Measurements from ENCODE around the gene KIAA0040. TPM values are rescaled to one million over a fixed set of nuclear protein-coding genes. Genes with fewer than 3 reads are reported as not detected.

The KIAA0040 gene
- total RNA-seq, 2 experiments from 2014 or later = 32.9 to 34.5 TPM

DNA sequence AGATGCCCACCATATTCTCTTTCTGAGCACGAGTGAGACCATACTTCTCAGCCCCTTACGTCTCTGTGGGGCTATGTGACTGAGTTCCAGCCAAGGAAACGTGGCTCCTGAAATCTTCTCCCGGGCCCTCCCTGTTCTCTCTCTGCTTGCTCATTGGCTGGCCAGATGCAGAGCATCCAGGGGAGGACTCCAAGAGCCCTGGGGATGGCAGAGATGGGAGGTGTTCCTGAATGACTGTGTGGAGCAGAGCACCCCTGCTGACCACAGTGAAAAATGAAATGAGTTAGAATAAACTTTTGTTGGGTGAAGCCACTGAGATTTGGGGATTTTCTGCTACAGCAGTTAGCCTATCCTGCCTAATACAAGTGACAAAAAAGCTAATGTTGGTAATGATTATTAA lies 23.8 kb downstream of the KIAA0040 start:
- H3K4me1 Mint-ChIP-seq (ENCODE audit: low read depth) = peaks cover 43% of the 10 kb centered on the region
- POLR2A ChIA-PET = no interaction called here
- no peaks in the 10 kb centered on the region for H3K9me3 Mint-ChIP-seq
- no peaks in the 10 kb centered on the region for H3K27me3 Mint-ChIP-seq
- H3K4me3 Mint-ChIP-seq = no peak overlapping the region
- CTCF ChIA-PET = interaction anchor here (1.1 to 2.0 kb wide), 7 partner anchors 14 to 150 kb away, joined by 3 to 7 read pairs (median 6); no protein-coding TSS in a partner anchor
- no peak for DNase-seq
- peaks cover 26% of the 10 kb centered on the region for H3K36me3 Mint-ChIP-seq
- intact Hi-C loops (cut with micrococcal nuclease) = loop anchor here (1.0 kb wide), 1 partner anchor 21 kb away; no protein-coding TSS in a partner anchor
- peak overlapping the region; percentile 21 for H3K27ac Mint-ChIP-seq

DNA sequence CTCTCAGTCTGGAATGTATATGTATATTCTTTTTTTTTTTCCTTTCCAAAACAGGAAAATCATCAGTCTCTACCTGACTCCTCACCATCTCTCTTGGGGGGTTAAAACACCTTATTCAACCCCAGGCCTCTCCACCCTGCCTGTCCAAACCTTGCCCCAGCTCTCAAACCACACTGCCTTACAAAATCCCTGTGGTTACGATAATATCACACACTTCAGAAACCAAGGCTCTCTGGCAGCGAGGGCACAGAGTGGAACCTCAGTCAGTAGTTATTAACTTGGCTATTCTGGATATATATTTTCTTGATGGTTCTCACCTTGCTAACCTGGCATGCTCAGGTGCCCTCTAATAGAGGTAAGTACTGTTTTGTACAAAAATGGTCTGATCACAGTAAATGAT lies 24.7 kb downstream of the KIAA0040 start:
- H3K27me3 Mint-ChIP-seq = no peaks in the 10 kb centered on the region
- CTCF ChIA-PET = interaction anchor here (0.6 to 1.8 kb wide), 2 partner anchors 16 to 128 kb away, joined by 3 to 6 read pairs; no protein-coding TSS in a partner anchor
- peaks cover 25% of the 10 kb centered on the region for H3K36me3 Mint-ChIP-seq
- peaks cover 39% of the 10 kb centered on the region for H3K4me1 Mint-ChIP-seq (ENCODE audit: low read depth)
- intact Hi-C loops (cut with micrococcal nuclease) = no loop called here
- no peaks in the 10 kb centered on the region for H3K9me3 Mint-ChIP-seq
- no peak for DNase-seq
- H3K4me3 Mint-ChIP-seq = no peak overlapping the region
- POLR2A ChIA-PET = no interaction called here
- H3K27ac Mint-ChIP-seq = no peak overlapping the region

DNA sequence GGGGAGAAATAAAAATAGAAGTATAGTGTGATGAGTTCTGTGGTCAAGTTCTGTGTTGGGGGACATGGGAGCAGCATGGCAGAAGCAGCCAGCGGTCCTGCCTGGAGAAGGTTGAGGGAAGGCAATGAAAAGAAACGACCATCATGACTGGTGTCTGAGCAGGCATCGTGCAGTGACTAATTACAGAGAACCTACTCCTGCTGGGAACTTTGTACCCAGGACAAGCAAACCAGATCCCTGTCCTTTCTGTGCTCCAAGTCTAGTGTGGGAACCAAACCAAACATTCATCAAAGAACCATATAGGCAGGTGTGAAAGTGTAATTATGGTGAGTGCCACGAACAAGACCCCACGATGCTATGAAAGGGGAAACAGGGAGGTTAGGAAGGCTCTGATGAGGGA lies 25.8 kb downstream of the KIAA0040 start:
- Mint-ChIP-seq H3K9me3 (no peaks in the 10 kb centered on the region), H3K36me3 (peaks cover 22% of the 10 kb centered on the region), H3K4me3 (no peak overlapping the region), H3K27ac (no peak overlapping the region), H3K4me1 (ENCODE audit: low read depth) (peaks cover 34% of the 10 kb centered on the region), H3K27me3 (no peaks in the 10 kb centered on the region)
- POLR2A ChIA-PET = no interaction called here
- CTCF ChIA-PET = interaction anchor here (1.8 to 3.4 kb wide), 3 partner anchors 12 to 151 kb away, joined by 5 to 19 read pairs (median 6); no protein-coding TSS in a partner anchor
- DNase-seq = no peak
- intact Hi-C loops (cut with micrococcal nuclease) = no loop called here

DNA sequence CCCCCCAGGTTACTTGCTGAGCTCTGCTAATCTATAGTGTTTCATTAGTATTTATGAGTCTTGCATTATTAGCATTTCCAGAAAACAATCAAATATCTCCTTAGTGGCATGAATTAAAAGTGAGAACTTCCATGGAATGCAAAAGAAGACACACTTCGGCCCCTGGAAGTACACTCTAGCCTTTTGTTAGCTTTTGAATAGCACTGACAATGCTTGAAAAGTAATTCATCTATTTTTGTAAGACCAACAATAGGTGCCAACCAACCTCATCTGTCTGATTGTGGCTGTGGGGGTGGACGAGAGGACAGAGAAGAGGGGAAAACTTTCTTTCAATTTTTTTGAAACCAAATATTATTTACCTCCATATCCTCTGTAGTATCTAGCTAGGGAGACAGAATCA lies 27.8 kb downstream of the KIAA0040 start:
- no peak overlapping the region for H3K27ac Mint-ChIP-seq
- no peak for DNase-seq
- no peaks in the 10 kb centered on the region for H3K9me3 Mint-ChIP-seq
- peaks cover 32% of the 10 kb centered on the region for H3K36me3 Mint-ChIP-seq
- no peaks in the 10 kb centered on the region for H3K27me3 Mint-ChIP-seq
- POLR2A ChIA-PET = interaction anchor here (1.2 kb wide), 1 partner anchor 9 kb away, joined by 5 read pairs; no protein-coding TSS in a partner anchor
- peaks cover 14% of the 10 kb centered on the region for H3K4me1 Mint-ChIP-seq (ENCODE audit: low read depth)
- intact Hi-C loops (cut with micrococcal nuclease) = no loop called here
- CTCF ChIA-PET = interaction anchor here (0.9 to 3.4 kb wide), 7 partner anchors 10 to 156 kb away, joined by 3 to 19 read pairs (median 7); no protein-coding TSS in a partner anchor
- no peak overlapping the region for H3K4me3 Mint-ChIP-seq

DNA sequence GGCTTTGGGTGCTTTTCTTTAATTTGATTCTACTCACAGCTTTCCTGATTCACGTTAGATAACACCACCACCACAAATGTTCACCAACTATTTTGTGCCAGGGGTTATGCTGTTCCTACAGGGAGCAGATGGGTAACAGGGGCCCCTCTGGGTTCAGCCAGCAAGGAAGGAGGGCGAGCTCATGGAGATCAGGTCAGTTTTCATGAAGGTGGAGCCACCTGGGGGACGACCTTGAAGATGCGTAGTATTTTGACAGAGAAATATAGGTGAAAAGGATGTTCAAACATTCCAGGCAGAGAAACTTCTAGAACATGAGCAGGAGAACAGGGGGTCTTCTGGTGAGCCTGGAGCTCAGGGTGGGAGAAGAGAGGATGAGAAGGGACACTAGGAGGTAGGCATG lies 28.9 kb downstream of the KIAA0040 start:
- Mint-ChIP-seq H3K27me3 (no peaks in the 10 kb centered on the region), H3K4me1 (ENCODE audit: low read depth) (peaks cover 4% of the 10 kb centered on the region), H3K27ac (no peak overlapping the region), H3K36me3 (peaks cover 36% of the 10 kb centered on the region), H3K9me3 (no peaks in the 10 kb centered on the region), H3K4me3 (no peak overlapping the region)
- no peak for DNase-seq
- POLR2A ChIA-PET = interaction anchor here (1.2 kb wide), 1 partner anchor 10 kb away, joined by 5 read pairs; no protein-coding TSS in a partner anchor
- CTCF ChIA-PET = interaction anchor here (1.4 to 3.4 kb wide), 6 partner anchors 9 to 157 kb away, joined by 3 to 19 read pairs (median 10); no protein-coding TSS in a partner anchor
- intact Hi-C loops (cut with micrococcal nuclease) = no loop called here

DNA sequence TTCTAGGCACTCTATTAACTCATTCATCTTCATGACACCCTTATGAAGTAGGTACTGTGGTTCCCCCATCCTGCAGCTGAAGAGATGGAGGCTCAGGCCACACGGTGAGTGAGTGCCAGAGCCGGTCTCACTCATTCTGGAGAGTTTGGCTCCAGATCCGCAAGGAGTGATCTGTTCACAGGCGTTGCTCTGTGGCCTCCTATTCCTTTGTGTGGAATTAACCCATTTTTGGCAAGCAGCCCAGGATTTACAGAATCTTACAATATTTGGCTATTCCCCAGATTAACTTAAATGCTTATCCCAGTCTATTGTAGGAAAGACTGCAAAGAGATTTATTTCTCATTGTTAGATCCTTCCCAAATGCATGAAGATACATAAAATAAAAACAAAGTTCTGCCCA lies 29.6 kb downstream of the KIAA0040 start:
- no peak for DNase-seq
- intact Hi-C loops (cut with micrococcal nuclease) = no loop called here
- no peaks in the 10 kb centered on the region for H3K27me3 Mint-ChIP-seq
- ChIA-PET CTCF (interaction anchor here (1.4 to 2.3 kb wide), 3 partner anchors 8 to 17 kb away, joined by 3 to 18 read pairs (median 7); no protein-coding TSS in a partner anchor), POLR2A (no interaction called here)
- H3K4me3 Mint-ChIP-seq = no peak overlapping the region
- H3K9me3 Mint-ChIP-seq = no peaks in the 10 kb centered on the region
- no peak overlapping the region for H3K27ac Mint-ChIP-seq
- H3K4me1 Mint-ChIP-seq (ENCODE audit: low read depth) = peaks cover 6% of the 10 kb centered on the region
- peaks cover 35% of the 10 kb centered on the region for H3K36me3 Mint-ChIP-seq

DNA sequence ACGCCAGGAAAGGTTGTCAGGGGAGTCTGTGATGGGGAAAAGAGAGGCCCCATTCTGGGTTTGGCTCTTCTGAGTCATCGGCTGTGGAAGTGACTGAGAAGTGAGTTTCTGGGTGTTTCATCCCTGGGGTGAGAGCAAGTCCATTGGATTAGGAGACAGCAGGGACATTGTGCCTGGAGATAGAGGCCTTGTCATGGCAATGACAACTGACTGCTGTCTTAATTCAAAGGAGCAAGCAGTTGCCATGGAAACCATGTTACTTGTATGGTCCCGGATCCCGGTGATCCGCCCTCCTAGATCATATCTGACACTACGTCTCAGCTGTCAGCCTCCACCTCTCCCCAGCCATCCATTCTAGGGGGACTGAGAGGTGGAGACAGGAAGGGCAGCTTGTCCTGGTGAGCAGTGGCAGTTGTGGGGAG lies 34.4 kb downstream of the KIAA0040 start:
- CTCF ChIA-PET = interaction anchor here (0.6 to 4.1 kb wide), 6 partner anchors 9 to 163 kb away, joined by 3 to 270 read pairs (median 8); no protein-coding TSS in a partner anchor
- Mint-ChIP-seq H3K4me1 (ENCODE audit: low read depth) (peaks cover 20% of the 10 kb centered on the region), H3K27ac (peak overlapping the region; percentile 30), H3K4me3 (no peak overlapping the region), H3K9me3 (no peaks in the 10 kb centered on the region), H3K27me3 (peaks cover 7% of the 10 kb centered on the region), H3K36me3 (peaks cover 20% of the 10 kb centered on the region)
- intact Hi-C loops (cut with micrococcal nuclease) = no loop called here
- DNase-seq = peak; percentile 45
- POLR2A ChIA-PET = no interaction called here

DNA sequence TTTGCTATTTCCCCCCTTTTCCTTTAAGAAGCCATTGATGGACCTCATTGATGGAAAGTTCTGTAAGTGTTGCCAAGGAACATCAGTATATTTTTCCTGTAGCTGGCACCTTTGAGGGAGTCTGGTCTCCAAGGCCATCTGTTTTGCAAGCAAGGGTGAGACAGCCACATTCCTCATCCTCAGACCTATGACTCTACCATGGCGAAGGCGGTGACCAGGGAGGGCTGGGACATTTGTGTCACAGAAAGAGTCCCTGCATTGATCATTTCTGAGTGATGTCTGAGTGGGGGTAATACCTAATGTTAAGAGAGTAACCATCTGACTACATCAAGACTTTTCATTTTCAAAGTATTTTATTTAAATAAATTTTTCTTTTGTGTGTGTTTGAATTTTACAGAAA lies 35.4 kb downstream of the KIAA0040 start:
- CTCF ChIA-PET = interaction anchor here (0.7 to 4.1 kb wide), 4 partner anchors 13 to 161 kb away, joined by 3 to 270 read pairs (median 30); partner anchors contain the start of gene KIAA0040
- peaks cover 9% of the 10 kb centered on the region for H3K27me3 Mint-ChIP-seq
- POLR2A ChIA-PET = no interaction called here
- DNase-seq = peak; percentile 55
- peaks cover 20% of the 10 kb centered on the region for H3K4me1 Mint-ChIP-seq (ENCODE audit: low read depth)
- no peak overlapping the region for H3K4me3 Mint-ChIP-seq
- no peaks in the 10 kb centered on the region for H3K9me3 Mint-ChIP-seq
- intact Hi-C loops (cut with micrococcal nuclease) = no loop called here
- no peak overlapping the region for H3K27ac Mint-ChIP-seq
- peaks cover 20% of the 10 kb centered on the region for H3K36me3 Mint-ChIP-seq

DNA sequence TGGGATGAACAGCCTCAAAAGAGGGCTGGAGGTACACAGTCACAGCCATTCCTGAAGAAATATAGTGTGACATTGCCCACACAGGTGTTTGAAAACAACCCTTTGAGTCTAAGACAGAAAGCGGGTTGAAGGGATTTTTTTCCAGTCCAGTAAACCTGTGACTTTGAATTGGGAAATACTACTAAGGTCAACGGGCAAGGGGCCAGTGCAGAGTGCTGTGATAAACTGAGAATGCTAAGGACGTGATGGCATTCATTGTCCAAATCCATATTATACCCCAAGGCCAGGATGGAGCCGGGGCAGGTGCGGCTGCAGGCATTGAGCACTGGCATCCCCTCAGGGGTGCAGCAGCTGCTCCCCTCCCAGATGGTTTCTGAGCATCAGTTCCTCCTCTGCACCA lies 36.6 kb downstream of the KIAA0040 start:
- CTCF ChIA-PET = interaction anchor here (0.9 to 4.1 kb wide), 27 partner anchors 8 to 218 kb away, joined by 3 to 270 read pairs (median 6); partner anchors contain the start of gene KIAA0040
- no peaks in the 10 kb centered on the region for H3K9me3 Mint-ChIP-seq
- H3K27me3 Mint-ChIP-seq = peaks cover 18% of the 10 kb centered on the region
- H3K27ac Mint-ChIP-seq = no peak overlapping the region
- POLR2A ChIA-PET = interaction anchor here (1.1 to 1.6 kb wide), 2 partner anchors 11 to 163 kb away, joined by 3 to 7 read pairs; no protein-coding TSS in a partner anchor
- H3K4me3 Mint-ChIP-seq = no peak overlapping the region
- H3K4me1 Mint-ChIP-seq (ENCODE audit: low read depth) = peaks cover 20% of the 10 kb centered on the region
- H3K36me3 Mint-ChIP-seq = peaks cover 17% of the 10 kb centered on the region
- DNase-seq = no peak
- intact Hi-C loops (cut with micrococcal nuclease) = loop anchor here (1.0 kb wide), 3 partner anchors 33 to 163 kb away; no protein-coding TSS in a partner anchor

DNA sequence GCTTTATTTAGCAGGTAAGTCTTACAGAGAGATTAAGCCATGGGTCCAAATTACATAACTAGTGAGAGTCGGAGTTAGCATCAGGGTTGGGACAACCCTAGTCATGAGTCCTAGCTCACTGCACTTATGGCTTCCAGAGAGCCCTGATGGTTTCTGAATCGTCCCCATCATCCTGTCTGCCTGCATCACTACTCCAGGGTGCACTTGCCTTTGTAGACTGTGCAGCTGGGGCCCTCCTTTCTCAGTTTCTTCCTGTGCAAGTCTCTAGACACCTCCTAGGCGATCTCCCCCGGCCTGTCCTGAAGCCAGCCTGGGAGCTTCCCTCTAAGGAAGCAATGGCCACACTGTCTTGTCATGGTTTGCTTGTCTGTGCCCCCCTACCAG lies 37.1 kb downstream of the KIAA0040 start:
- intact Hi-C loops (cut with micrococcal nuclease) = loop anchor here (1.0 kb wide), 3 partner anchors 34 to 164 kb away; no protein-coding TSS in a partner anchor
- H3K4me3 Mint-ChIP-seq = no peak overlapping the region
- H3K36me3 Mint-ChIP-seq = peaks cover 13% of the 10 kb centered on the region
- no peaks in the 10 kb centered on the region for H3K9me3 Mint-ChIP-seq
- ChIA-PET CTCF (interaction anchor here (0.7 to 4.1 kb wide), 42 partner anchors 8 to 1040 kb away, joined by 3 to 270 read pairs (median 5); partner anchors contain the start of gene KIAA0040), POLR2A (interaction anchor here (1.1 to 1.6 kb wide), 2 partner anchors 10 to 163 kb away, joined by 3 to 7 read pairs; no protein-coding TSS in a partner anchor)
- H3K27me3 Mint-ChIP-seq = peaks cover 22% of the 10 kb centered on the region
- no peak for DNase-seq
- no peak overlapping the region for H3K27ac Mint-ChIP-seq
- H3K4me1 Mint-ChIP-seq (ENCODE audit: low read depth) = peaks cover 20% of the 10 kb centered on the region

DNA sequence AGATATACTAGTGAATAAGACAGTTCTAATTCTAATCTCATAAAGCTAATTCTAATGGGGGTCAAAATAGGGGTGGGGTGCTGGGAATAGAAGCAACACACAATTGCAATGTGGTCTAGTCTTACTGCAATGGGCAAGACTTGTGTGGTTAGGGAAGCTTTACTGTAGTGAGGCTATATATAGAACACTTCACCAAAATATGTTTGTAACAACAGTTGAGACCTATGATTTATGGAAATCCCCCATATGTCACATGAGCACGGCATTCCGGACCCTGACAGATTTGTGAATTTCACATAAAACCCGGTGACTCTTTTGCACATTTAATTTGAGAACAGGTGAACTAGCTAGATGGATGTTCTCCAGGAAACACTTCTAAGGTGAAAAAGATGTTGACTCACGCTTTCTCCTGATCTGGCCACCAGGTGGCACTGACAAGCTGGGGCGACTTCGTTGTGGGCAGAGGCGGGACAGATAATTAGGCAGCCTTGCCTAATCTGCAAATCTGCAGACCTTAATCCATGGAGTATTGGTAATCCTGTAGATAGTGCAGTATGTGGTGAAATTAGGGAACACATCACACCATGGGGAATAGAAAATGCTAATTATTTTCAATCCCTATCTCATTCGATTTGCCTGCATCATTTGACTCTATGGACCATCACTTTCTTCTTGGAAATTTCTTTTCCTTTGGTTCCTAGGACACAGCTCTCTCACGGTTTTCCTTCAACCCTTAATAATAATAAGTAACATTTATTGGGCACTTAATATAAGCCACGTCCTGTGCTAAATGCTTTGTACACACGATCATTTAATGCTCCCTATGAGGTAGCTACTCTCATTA lies 37.7 kb downstream of the KIAA0040 start:
- CTCF ChIA-PET = interaction anchor here (0.7 to 4.1 kb wide), 50 partner anchors 9 to 1040 kb away, joined by 3 to 270 read pairs (median 4); partner anchors contain the start of gene KIAA0040

More for the DNA sequence above, 37.7 kb downstream of the KIAA0040 start:
- POLR2A ChIA-PET = interaction anchor here (1.1 to 1.6 kb wide), 2 partner anchors 10 to 164 kb away, joined by 3 to 7 read pairs; no protein-coding TSS in a partner anchor
- Mint-ChIP-seq H3K36me3 (peaks cover 7% of the 10 kb centered on the region), H3K4me1 (ENCODE audit: low read depth) (peaks cover 20% of the 10 kb centered on the region), H3K27me3 (peaks cover 22% of the 10 kb centered on the region), H3K4me3 (no peak overlapping the region), H3K27ac (no peak overlapping the region), H3K9me3 (no peaks in the 10 kb centered on the region)
- intact Hi-C loops (cut with micrococcal nuclease) = loop anchor here (1.0 to 5.0 kb wide), 4 partner anchors 34 to 327 kb away; no protein-coding TSS in a partner anchor
- DNase-seq = peak; percentile 82

Measured in activated CD4-positive, alpha-beta memory T cell treated with anti-CD3 and anti-CD28 coated beads for 36 hours (primary cell).